ENCODE results near the gene HDAC4. TPM values are rescaled to one million over a fixed set of nuclear protein-coding genes. Genes with fewer than 3 reads are reported as not detected.

HDAC4 gene
- total and polyA plus RNA-seq, 12 donors, result 3.7 to 40.0 (median 25.5) TPM

GRCh38 chr2:239298116-239298804, 102.6 kb downstream of the HDAC4 start:
- H3K4me1 ChIP-seq, result peaks cover 11 to 85% (median 70%) of the 10 kb centered on the region in 9 donors

GRCh38 chr2:239297142-239298004, 103.4 kb downstream of the HDAC4 start:
- 92 to 93% methylated on average over 22 of the region's 22 CpGs for WGBS, 2 donors
- peak overlapping the region in 7 of 10 donors; percentile 2 to 65 (median 41) for H3K27ac ChIP-seq
- no peaks in the 10 kb centered on the region for H3K9me3 ChIP-seq
- no peaks in the 10 kb centered on the region for H3K36me3 ChIP-seq
- peaks cover 11 to 85% (median 70%) of the 10 kb centered on the region in 9 donors for H3K4me1 ChIP-seq
- ATAC-seq (no peak), DNase-seq (no peak)
- intact Hi-C loops (cut with DNase I), result no loop called here
- no peak for TF ChIP-seq CTCF (IDR thresholded peaks at IDR 0.05)
- H3K4me3 ChIP-seq, result no peak overlapping the region
- H3K27me3 ChIP-seq, result no peaks in the 10 kb centered on the region

More at GRCh38 chr2:239298116-239298804, 102.6 kb downstream of the HDAC4 start:
- TF ChIP-seq CTCF (IDR thresholded peaks at IDR 0.05), result no peak
- Histone ChIP-seq H3K4me3 (no peak overlapping the region), H3K27ac (peak overlapping the region in 5 of 10 donors; percentile 2 to 65 (median 41)), H3K36me3 (no peaks in the 10 kb centered on the region), H3K27me3 (no peaks in the 10 kb centered on the region), H3K9me3 (no peaks in the 10 kb centered on the region)
- DNase-seq (no peak), ATAC-seq (no peak)
- WGBS, 2 donors, result 75 to 77% methylated on average over 14 of the region's 14 CpGs
- intact Hi-C loops (cut with DNase I), result no loop called here

GRCh38 chr2:239296020-239296932, 104.5 kb downstream of the HDAC4 start:
- H3K9me3 ChIP-seq, result no peaks in the 10 kb centered on the region
- peaks cover 11 to 96% (median 70%) of the 10 kb centered on the region in 9 donors for H3K4me1 ChIP-seq
- no peak for TF ChIP-seq CTCF (IDR thresholded peaks at IDR 0.05)
- 68 to 80% methylated on average over 19 of the region's 19 CpGs for WGBS, 2 donors
- H3K36me3 ChIP-seq, result no peaks in the 10 kb centered on the region
- no peaks in the 10 kb centered on the region for H3K27me3 ChIP-seq
- DNase-seq, result no peak
- intact Hi-C loops (cut with DNase I), result no loop called here
- H3K27ac ChIP-seq, result peak overlapping the region in 9 of 10 donors; percentile 40 to 65 (median 51)
- no peak overlapping the region for H3K4me3 ChIP-seq
- ATAC-seq, result peak in 2 of 8 donors; percentile 19 to 24
